ENCODE measurements around the gene HEATR5B.

DNA sequence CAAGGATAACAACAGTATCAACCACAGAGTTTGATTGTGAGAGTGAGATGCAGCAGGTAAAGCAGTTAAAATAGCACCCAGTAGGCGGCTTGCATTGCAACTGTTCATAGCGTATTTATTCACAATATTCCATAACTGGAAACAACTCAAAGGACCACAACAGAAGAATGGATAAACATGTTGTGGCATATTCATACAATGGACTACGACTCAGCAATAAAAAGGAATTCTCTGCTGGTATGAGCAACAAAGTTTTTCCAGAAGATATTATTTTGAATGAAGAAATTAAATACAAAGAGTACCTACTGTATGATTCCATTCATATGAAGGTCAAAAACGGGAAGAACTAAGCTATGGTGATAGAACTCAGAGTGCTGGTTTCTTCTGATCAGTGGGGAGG, 25.4 kb upstream of the HEATR5B start:
- TF ChIP-seq POLR2AphosphoS5 (IDR thresholded peaks at IDR 0.05; ENCODE audit: low read depth, low read length) = no peak
- TF ChIP-seq POLR2A (IDR thresholded peaks at IDR 0.05; ENCODE audit: low read depth, low read length) = no peak
- no peak for TF ChIP-seq TAF1 (IDR thresholded peaks at IDR 0.05; ENCODE audit: low read depth, low read length)

All from GM12891 (cell line).